DOHH2 (cell line): Measurements from ENCODE around the gene WNT7A.

Experiments used
- H3F3A ChIP-seq: fragments of 200-600 bp; sonication (generic), shearing (Covaris generic); 2 replicates; pipeline ENCODE4 v1.6.0; 2016; ENCODE audit warnings: antibody characterized with exemption, mild to moderate bottlenecking; ENCODE audit not compliant: control insufficient read depth, insufficient read depth
- H3K27ac ChIP-seq: fragments of 200-600 bp; sonication (generic); 2 replicates; pipeline ENCODE4 v1.5.1; 2014; ENCODE audit warnings: low read depth, mild to moderate bottlenecking, low read length, moderate library complexity
- H3K27me3 ChIP-seq: fragments of 200-600 bp; sonication (generic); 2 replicates; pipeline ENCODE4 v1.6.1; 2014; ENCODE audit warnings: mild to moderate bottlenecking, low read length, mixed read lengths; ENCODE audit not compliant: control insufficient read depth
- H3K36me3 ChIP-seq: fragments of 200-600 bp; sonication (generic); 2 replicates; pipeline ENCODE4 v1.6.1; 2014; ENCODE audit warnings: mild to moderate bottlenecking, low read length, moderate library complexity, mixed read lengths; ENCODE audit not compliant: control insufficient read depth
- H3K4me1 ChIP-seq: fragments of 200-600 bp; sonication (generic); 2 replicates; pipeline ENCODE4 v1.6.1; 2014; ENCODE audit warnings: mild to moderate bottlenecking, low read length, mixed read lengths; ENCODE audit not compliant: control insufficient read depth
- H3K4me2 ChIP-seq: fragments of 200-600 bp; sonication (generic); 2 replicates; pipeline ENCODE4 v1.6.0; 2014; ENCODE audit warnings: mild to moderate bottlenecking, low read length, moderate library complexity
- H3K4me3 ChIP-seq: fragments of 200-600 bp; sonication (generic); 2 replicates; pipeline ENCODE4 v1.5.1; 2014; ENCODE audit warnings: mild to moderate bottlenecking, low read length, mixed read lengths
- H3K79me2 ChIP-seq: fragments of 200-600 bp; sonication (generic); 2 replicates; pipeline ENCODE4 v1.6.1; 2014; ENCODE audit warnings: mild to moderate bottlenecking, low read length, mixed read lengths; ENCODE audit not compliant: control insufficient read depth
- H3K9me2 ChIP-seq: fragments of 200-600 bp; sonication (generic); replicated peaks from 2 replicates; pipeline ENCODE4 v1.6.1; 2014; ENCODE audit warnings: mild to moderate bottlenecking, low read length, mixed read lengths; ENCODE audit not compliant: control insufficient read depth
- H3K9me3 ChIP-seq: fragments of 200-600 bp; sonication (generic); 2 replicates; pipeline ENCODE4 v1.6.1; 2014; ENCODE audit warnings: antibody characterized with exemption, low read length, mixed read lengths; ENCODE audit not compliant: control insufficient read depth, insufficient read depth
- H4K20me1 ChIP-seq: fragments of 200-600 bp; sonication (generic); 2 replicates; pipeline ENCODE4 v1.6.0; 2014; ENCODE audit warnings: low read depth, mild to moderate bottlenecking, antibody characterized with exemption, low read length, moderate library complexity; ENCODE audit not compliant: control insufficient read depth, insufficient read depth
- EZH2phosphoT487 ChIP-seq: fragments of 200-600 bp; sonication (generic); IDR thresholded peaks from 2 replicates; pipeline ENCODE4 v1.6.1; 2017; ENCODE audit warnings: borderline replicate concordance, mild to moderate bottlenecking, antibody characterized with exemption, low read length, moderate library complexity, mixed read lengths
- TF ChIP-seq, protein P1 (sequence below): fragments of 200-600 bp; sonication (generic); IDR thresholded peaks from one replicate; pipeline ENCODE4 v1.5.1; 2014; ENCODE audit warnings: antibody characterized with exemption, mild to moderate bottlenecking, low read depth, low read length; ENCODE audit not compliant: poor library complexity, severe bottlenecking

WNT7A gene

DNA sequence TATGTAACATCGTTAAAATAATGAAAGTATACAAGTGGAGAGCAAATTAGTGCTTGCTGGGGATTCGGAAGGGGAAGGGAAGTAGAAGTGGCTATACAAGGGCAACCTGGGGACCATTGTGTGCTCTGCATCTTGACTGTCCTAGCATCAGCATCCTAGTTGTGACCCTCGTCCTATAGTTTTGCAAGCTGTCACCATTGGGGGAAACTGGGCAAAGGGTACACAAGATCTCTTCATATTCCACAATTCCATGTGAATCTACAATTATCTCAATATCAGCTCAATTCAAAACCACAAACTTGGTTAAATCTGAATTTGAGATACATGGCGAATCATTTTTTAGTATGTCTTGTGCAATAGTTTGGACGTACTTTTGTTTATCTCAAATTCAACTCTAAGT, 30.9 kb downstream of the WNT7A start:
- Histone ChIP-seq H3K9me2 (no peaks in the 10 kb centered on the region), H3K27me3 (no peaks in the 10 kb centered on the region), H3F3A (no peaks in the 10 kb centered on the region), H3K4me1 (no peaks in the 10 kb centered on the region), H3K9me3 (no peaks in the 10 kb centered on the region), H3K79me2 (no peaks in the 10 kb centered on the region), H4K20me1 (no peaks in the 10 kb centered on the region), H3K4me3 (no peak overlapping the region), H3K36me3 (no peaks in the 10 kb centered on the region), H3K27ac (no peak overlapping the region), H3K4me2 (no peak overlapping the region)
- no peak for TF ChIP-seq EZH2phosphoT487
- TF ChIP-seq, protein P1, sequence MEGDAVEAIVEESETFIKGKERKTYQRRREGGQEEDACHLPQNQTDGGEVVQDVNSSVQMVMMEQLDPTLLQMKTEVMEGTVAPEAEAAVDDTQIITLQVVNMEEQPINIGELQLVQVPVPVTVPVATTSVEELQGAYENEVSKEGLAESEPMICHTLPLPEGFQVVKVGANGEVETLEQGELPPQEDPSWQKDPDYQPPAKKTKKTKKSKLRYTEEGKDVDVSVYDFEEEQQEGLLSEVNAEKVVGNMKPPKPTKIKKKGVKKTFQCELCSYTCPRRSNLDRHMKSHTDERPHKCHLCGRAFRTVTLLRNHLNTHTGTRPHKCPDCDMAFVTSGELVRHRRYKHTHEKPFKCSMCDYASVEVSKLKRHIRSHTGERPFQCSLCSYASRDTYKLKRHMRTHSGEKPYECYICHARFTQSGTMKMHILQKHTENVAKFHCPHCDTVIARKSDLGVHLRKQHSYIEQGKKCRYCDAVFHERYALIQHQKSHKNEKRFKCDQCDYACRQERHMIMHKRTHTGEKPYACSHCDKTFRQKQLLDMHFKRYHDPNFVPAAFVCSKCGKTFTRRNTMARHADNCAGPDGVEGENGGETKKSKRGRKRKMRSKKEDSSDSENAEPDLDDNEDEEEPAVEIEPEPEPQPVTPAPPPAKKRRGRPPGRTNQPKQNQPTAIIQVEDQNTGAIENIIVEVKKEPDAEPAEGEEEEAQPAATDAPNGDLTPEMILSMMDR = no peak

DNA sequence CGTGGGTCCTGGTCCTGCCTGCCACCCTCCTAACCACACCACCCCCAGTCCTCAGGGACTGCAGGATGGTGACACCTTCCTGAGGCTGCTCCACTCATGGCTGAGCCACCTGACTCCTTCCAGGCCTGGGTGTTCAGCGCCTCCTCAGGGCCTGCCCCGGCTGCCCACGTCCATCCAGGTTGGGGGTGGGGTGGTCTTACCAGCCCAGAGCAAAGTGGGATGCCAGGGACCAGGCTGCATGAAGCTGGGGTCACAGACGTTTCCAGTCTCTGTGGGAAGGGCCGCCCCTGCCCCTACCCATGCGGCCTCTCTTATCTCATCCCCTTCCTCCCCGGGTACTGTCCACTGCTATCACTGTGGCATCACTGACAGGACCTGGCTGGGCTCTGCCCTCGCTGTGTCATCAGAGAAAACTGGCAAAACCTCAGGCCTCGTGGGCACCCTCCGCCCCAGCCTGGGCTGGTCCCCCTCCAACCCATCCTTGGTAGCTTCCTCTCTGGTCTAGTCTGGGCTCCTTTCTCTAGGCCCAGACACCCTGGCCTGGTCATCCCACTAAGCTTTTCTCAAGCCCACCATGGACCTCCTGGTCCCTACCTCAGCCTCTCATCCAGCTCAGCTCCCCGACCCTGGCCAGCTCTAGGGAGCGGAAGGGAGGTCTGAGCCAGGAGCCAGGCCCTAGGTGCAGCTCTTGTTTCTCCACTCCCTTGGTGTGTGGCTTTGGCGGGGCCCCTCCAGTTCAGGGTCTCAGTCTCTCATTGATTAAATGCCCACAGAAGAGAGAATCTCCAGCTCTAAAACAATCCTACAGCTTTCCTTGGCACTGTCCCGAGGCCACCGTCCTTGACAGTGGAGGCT, 32.9 kb downstream of the WNT7A start:
- no peak overlapping the region for H3K4me2 ChIP-seq
- TF ChIP-seq EZH2phosphoT487 = no peak
- TF ChIP-seq, protein P1 = no peak
- H3K4me3 ChIP-seq = no peak overlapping the region
- H3K79me2 ChIP-seq = no peaks in the 10 kb centered on the region
- H3K9me2 ChIP-seq = no peaks in the 10 kb centered on the region
- H3K4me1 ChIP-seq = no peaks in the 10 kb centered on the region
- no peaks in the 10 kb centered on the region for H3F3A ChIP-seq
- H3K9me3 ChIP-seq = no peaks in the 10 kb centered on the region
- H3K27ac ChIP-seq = no peak overlapping the region
- H3K36me3 ChIP-seq = no peaks in the 10 kb centered on the region
- H3K27me3 ChIP-seq = no peaks in the 10 kb centered on the region
- H4K20me1 ChIP-seq = no peaks in the 10 kb centered on the region

GRCh38 chr3:13846238-13846637, 33.6 kb downstream of the WNT7A start:
- no peaks in the 10 kb centered on the region for H3K79me2 ChIP-seq
- H3K36me3 ChIP-seq = no peaks in the 10 kb centered on the region
- no peaks in the 10 kb centered on the region for H3K9me3 ChIP-seq
- TF ChIP-seq, protein P1 = no peak
- no peak for TF ChIP-seq EZH2phosphoT487
- no peak overlapping the region for H3K4me2 ChIP-seq
- no peaks in the 10 kb centered on the region for H3F3A ChIP-seq
- H3K4me1 ChIP-seq = no peaks in the 10 kb centered on the region
- H3K27ac ChIP-seq = no peak overlapping the region
- no peaks in the 10 kb centered on the region for H3K27me3 ChIP-seq
- no peaks in the 10 kb centered on the region for H4K20me1 ChIP-seq
- H3K9me2 ChIP-seq = no peaks in the 10 kb centered on the region
- no peak overlapping the region for H3K4me3 ChIP-seq
